HPDE6-E6E7 (cell line): ENCODE results near the gene POLR1C.
"Not testable (repeated sequence)": the region's sequence is repeated elsewhere in the genome, so short reads cannot be mapped to it uniquely, and the experiment has no call there.

Experiments
- DNase-seq: peaks from one replicate; pipeline ENCODE4 v3.0.0; 2011; ENCODE audit warnings: missing footprints; ENCODE audit errors: extremely low spot score

POLR1C gene

GRCh38 chr6:43493230-43493629 lies 23.7 kb upstream of the POLR1C start:
- no peak for DNase-seq

DNA sequence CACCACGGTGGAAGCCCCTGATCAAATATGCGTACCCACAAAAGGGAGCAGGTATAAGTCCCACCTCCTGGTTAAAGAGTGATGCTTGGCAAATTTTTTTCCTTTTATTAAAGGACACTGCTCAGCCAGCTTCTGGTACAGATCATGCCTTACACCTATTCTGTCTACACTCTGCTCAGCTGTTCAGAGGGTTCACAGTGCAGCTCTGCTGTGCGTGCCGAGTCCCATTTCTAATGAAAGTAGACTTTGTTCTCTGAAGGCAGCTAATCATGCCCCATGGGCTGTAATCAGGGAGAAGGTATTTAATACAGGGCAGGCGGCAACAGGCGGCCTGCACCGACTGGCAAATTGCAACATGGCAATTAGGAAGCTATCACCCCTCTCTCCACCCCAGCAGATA lies 23.1 kb upstream of the POLR1C start:
- DNase-seq = no peak

DNA sequence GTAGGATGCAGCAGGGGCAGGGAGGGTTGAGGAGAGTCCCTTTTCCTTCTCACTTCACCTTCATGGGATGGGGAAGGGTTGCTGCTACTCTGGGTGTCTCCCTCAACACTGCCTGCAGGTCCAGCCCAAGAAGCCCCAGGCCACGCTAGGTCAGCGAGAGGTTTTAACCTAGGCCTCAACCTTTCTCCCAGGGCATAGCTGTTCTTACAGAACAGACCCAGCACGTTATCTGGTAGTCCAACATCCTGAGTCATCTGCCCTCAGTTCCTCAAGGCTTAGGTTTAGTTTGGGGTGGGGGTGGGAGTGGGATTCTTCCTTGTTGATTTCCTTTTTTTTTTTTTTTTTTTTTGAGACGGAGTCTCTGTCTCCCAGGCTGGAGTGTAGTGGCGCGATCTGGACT lies 22.6 kb upstream of the POLR1C start:
- DNase-seq = no peak

GRCh38 chr6:43494766-43495165 lies 22.1 kb upstream of the POLR1C start:
- no peak for DNase-seq

DNA sequence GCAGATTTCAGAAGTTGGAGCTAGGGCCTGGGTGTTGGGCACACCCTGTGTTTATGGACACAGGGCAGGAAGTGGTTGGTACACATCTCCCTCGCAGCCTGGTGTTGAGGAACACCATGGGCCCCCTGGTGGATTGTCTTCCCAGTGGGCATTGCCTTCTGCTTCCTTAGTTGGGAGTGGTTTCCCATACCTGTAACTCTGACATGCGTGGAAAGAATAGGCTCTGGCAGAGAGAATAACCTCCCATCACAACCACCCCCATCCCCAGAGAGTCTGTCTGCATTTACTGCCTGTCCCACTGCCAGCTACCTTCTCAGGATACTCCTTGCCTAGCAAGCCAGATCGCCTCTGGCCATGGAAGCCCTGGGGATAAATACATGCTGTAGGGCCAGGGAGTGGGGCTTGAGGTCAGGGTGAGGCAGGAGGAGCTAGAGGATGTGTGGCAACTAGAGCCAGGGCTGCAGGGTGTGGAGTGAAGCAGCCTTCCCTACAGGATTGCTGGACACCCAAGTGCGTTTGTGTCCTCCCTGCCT lies 21.4 kb upstream of the POLR1C start:
- peak; percentile 41 for DNase-seq

- DNase-seq = peak; percentile 93
Observed at GRCh38 chr6:43496370-43497128, 20.3 kb upstream of the POLR1C start.

DNA sequence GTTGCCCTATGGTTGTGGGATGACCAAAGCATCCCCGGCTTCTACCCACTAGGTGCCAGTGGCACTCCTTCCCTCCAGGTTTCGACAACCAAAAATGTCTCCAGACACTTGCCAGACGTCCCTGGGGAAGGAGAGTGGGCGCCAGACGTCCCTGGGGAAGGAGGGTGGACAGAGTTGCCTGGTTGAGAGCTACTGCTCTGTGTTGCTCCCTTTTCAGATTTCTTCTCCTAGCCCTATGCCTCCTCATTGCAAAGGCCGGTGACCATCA lies 19.8 kb upstream of the POLR1C start:
- DNase-seq = no peak

DNA sequence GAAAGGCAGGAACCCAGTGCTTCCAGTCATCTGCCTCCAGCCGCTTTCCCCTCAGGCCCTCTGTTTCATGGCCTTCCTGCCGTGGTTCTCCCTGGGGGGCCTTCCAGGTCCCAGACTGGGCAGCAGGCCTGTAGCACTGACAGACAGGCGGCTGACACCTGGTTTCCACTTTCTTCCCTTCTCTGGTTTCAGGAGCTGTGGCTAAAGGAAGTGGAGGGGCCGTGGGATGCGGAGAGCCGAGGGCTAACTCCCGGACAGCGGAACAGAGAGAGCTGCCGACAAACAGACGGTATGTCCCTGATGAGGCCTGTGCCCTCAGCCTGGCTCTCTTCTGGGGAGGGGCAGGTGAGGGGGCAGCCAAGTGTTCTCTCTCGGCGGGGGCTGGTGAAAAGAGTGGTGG lies 19.2 kb upstream of the POLR1C start:
- DNase-seq = no peak

- DNase-seq = not testable (repeated sequence)
Observed at GRCh38 chr6:43498291-43498690, 18.6 kb upstream of the POLR1C start.

- DNase-seq = no peak
Observed at GRCh38 chr6:43499028-43499815, 17.7 kb upstream of the POLR1C start.

GRCh38 chr6:43500921-43501320 lies 16.0 kb upstream of the POLR1C start:
- DNase-seq = no peak

GRCh38 chr6:43502666-43503065 lies 14.2 kb upstream of the POLR1C start:
- DNase-seq = no peak

DNA sequence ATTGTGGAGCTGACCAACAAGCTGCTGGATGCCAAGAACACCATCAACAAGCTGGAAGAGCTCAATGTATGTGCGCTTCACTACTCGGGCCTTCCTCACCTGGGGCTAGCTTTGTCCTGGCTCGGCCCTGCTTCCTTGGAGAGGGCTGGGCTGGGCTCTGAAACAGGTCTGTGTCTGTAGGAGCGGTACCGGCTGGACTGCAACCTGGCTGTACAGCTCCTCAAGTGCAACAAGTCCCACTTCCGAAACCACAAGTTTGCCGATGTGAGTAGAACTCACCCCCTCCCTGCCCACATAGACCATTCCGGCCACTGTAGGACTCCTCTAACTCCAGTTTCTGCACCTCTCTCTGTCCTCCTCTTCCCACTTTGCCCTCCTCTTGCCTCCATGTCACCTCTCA lies 13.4 kb upstream of the POLR1C start:
- no peak for DNase-seq

GRCh38 chr6:43504756-43505593 lies 11.9 kb upstream of the POLR1C start:
- DNase-seq = no peak

- DNase-seq = no peak
Observed at GRCh38 chr6:43505718-43506117, 11.2 kb upstream of the POLR1C start.

DNA sequence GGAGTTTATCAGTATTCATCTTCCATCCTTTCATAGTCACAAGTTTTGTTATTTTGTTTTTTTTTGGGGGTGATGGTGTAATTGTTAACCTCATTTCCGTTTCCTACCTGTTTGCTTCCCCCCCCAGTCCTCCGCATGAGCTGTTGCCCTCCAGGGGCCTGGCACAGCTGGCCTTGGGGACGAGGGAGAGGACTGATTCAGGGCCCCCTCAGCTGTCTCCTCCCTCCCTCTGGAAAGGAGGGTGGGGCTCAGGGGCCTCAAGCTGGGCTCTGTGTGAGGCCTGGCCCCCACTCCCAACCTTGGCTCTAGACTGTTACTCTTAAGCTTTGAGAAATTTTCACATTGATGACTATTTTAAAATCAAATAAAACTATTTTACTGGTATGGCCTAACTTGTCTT lies 10.7 kb upstream of the POLR1C start:
- no peak for DNase-seq

GRCh38 chr6:43506667-43507471 lies 10.0 kb upstream of the POLR1C start:
- DNase-seq = peak; percentile 60

DNA sequence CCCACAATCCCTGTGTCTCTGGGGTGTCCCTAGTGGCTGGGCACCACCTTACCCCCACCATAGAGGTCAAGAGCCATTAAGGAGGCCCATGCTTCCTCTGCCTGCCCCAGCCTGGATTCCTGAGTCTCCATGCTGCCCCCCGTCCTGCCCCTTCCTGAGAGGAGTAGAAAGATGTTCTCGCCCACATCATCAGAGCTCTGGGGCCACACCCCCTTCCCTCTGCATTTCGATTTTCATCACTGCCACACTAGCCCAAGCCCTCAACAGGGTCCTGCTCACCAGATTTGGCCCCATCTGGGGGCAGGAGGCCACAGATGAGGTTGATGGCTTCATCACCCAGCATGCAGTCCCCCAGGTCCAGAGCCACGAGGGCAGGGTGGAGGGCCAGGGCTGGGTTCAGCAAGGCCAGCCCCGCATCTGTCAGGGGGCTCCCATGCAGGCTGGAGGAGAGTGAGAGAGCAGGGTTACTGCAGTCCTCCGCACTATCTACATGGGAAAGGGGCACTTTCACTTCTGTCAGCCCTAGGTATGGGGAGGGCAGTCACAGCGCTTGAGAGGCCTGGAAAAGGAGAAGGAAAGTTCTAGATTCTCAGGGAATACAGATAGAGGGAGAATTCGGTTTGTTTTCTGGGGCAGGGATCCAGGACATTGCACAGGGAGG lies 8.3 kb upstream of the POLR1C start:
- DNase-seq = no peak

- no peak for DNase-seq
Observed at GRCh38 chr6:43509142-43509983, 7.5 kb upstream of the POLR1C start.
